GM06990 (cell line): ENCODE measurements around the gene SSC5D.
"Not testable (repeated sequence)": the region's sequence is repeated elsewhere in the genome, so short reads cannot be mapped to it uniquely, and the experiment has no call there.

Experiments
- DNase-seq: peaks from one replicate; pipeline ENCODE4 v3.0.0-alpha.2; 2011; ENCODE audit not compliant: insufficient read length; ENCODE audit errors: extremely low read depth
- H3K27me3 ChIP-seq: replicated peaks from 2 replicates; pipeline ENCODE4 v1.6.0; 2011; ENCODE audit warnings: low read length; ENCODE audit not compliant: control insufficient read depth, insufficient read depth
- H3K36me3 ChIP-seq: 2 replicates; pipeline ENCODE4 v1.5.1; 2011; ENCODE audit warnings: low read length; ENCODE audit not compliant: control insufficient read depth, insufficient read depth
- H3K4me3 ChIP-seq: replicated peaks from 2 replicates; pipeline ENCODE4 v1.5.1; 2011; ENCODE audit warnings: low read depth, mild to moderate bottlenecking, control low read depth, low read length
- TF ChIP-seq, protein P1 (sequence below): IDR thresholded peaks from 2 replicates; pipeline ENCODE4 v1.5.1; 2011; ENCODE audit warnings: low read length, control low read depth, mild to moderate bottlenecking, inconsistent platforms; ENCODE audit not compliant: insufficient read depth, poor library complexity, severe bottlenecking

SSC5D gene

DNA sequence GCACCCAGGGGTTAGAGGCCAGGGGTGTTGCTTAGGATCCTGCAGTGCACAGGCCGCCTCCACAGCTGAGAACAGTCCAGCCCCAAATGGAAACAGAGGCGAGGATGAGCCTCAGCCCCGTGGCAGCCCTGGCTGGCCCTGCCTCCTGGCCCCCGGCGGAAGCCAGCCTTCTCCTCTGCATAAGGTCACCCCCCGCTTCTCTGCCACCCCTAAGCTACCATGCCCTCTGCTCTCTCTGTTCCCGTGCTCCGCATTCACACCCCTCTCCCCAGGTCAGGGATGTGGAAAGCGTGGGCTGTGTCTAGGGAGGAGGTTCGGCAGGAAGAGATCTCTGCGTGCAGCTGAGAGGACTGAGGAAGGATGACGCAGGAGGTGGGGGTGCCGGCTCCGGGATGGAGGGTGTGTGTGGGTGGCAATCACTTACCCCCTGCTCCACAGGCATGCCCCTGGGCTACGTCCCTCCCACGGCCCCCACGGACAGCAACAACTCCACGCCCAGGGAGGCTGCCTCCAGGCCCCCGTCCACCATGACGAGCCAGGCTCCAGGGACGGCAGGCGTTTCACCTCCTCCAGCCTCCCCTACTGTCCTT lies 6.0 kb downstream of the SSC5D start:
- DNase-seq, result no peak
- no peaks in the 10 kb centered on the region for H3K36me3 ChIP-seq
- TF ChIP-seq, protein P1, sequence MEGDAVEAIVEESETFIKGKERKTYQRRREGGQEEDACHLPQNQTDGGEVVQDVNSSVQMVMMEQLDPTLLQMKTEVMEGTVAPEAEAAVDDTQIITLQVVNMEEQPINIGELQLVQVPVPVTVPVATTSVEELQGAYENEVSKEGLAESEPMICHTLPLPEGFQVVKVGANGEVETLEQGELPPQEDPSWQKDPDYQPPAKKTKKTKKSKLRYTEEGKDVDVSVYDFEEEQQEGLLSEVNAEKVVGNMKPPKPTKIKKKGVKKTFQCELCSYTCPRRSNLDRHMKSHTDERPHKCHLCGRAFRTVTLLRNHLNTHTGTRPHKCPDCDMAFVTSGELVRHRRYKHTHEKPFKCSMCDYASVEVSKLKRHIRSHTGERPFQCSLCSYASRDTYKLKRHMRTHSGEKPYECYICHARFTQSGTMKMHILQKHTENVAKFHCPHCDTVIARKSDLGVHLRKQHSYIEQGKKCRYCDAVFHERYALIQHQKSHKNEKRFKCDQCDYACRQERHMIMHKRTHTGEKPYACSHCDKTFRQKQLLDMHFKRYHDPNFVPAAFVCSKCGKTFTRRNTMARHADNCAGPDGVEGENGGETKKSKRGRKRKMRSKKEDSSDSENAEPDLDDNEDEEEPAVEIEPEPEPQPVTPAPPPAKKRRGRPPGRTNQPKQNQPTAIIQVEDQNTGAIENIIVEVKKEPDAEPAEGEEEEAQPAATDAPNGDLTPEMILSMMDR, result no peak
- H3K4me3 ChIP-seq, result no peak overlapping the region
- no peaks in the 10 kb centered on the region; the same call in 1 of the 2 replicates for H3K27me3 ChIP-seq

DNA sequence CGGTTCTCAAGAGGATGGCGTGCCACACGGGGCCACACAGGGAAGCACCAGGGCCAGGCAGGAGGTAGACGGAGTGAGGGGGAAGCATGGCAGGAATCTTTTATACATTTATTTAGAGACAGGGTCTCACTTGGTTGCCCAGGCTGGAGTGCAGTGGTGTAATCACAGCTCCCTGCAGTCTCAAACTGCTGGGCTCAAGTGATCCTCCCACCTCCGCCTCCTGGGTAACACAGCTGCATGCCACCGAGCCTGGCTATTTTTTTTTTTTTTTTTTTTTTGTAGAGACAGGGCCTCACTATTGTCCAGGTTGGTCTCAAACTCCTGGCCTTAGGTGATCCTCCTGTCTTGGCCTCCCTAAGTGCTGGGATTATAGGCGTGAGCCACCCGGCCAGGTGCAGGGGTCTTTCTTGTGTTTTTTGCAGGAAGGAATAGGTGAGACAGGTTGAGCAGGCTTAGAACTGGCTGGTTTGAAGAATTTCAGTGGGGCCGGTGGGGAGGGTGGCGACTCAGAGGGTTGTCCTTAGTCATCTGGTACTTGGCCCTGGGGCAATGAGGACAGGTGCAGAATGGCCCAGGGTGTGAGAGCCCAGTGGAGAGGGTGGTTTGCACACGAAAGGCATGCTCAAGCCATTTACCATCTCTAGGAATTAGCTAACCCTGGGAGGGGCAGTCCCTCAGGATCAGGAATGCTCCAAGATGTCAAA lies 7.6 kb downstream of the SSC5D start:
- no peaks in the 10 kb centered on the region; the same call in 1 of the 2 replicates for H3K27me3 ChIP-seq
- TF ChIP-seq, protein P1, result no peak
- H3K4me3 ChIP-seq, result no peak overlapping the region
- no peak for DNase-seq
- H3K36me3 ChIP-seq, result no peaks in the 10 kb centered on the region

DNA sequence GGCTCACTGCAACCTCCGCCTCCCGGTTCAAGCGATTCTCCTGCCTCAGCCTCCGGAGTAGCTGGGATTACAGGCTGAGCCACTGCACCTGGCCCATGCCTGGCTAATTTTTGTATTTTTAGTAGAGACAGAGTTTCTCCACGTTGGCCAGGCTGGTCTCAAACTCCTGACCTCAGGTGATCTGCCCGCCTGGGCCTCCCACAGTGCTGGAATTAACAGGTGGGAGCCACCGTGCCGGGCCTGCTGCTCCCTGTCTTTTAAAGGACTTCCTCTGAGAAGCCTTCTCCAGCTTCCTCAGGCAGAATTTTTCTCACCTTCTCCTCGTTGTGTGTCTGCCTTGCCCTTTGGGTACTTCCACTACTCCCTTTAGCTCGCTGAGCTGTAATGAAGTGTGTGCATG lies 8.6 kb downstream of the SSC5D start:
- not testable (repeated sequence) for H3K36me3 ChIP-seq, DNase-seq, H3K4me3 ChIP-seq, H3K27me3 ChIP-seq

DNA sequence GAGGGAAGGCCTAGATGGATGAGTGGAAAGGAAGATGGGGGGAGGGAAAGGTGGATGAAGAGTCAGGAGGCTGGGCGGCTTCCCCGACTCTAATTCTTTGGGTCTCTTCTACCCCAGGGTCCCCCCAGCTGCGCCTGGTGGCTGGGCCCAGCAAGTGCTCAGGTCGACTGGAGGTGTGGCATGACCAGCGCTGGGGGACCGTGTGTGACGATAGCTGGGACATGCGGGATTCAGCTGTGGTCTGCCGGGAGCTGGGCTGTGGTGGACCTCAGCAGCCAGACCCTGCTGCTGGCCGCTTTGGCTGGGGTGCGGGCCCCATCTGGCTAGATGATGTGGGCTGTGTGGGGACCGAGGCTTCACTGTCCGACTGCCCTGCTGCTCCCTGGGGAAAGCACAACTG lies 9.5 kb downstream of the SSC5D start:
- no peaks in the 10 kb centered on the region; the same call in 1 of the 2 replicates for H3K27me3 ChIP-seq
- H3K36me3 ChIP-seq, result no peaks in the 10 kb centered on the region
- TF ChIP-seq, protein P1, result no peak
- H3K4me3 ChIP-seq, result no peak overlapping the region
- no peak for DNase-seq

DNA sequence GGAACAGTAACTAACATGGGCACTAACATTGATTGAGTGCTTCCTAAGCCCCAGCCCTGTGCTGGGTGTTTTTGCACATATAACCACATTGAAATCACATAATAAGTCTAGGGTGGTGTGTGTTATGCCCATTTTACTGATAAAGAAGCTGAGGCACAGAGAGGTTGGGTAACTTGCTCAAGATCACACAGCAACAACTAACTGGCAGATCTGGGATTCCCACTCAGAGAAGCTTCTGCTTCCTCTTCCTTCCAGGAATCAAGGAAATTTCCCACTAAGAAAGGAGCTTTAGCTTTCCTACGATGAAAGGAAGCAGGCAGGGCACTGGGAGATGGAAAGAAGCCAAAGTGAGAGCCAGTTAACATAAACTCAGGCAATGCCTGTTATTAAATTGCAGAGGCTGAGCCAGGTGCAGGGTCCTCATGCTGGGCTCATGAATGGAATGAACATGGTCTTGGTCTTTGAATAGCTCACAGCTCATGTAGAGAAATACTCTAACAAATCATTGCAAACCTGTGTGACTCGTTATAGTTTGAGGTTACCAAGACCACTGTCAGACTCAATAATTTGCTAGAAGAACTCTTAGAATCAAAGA lies 10.1 kb downstream of the SSC5D start:
- no peak overlapping the region for H3K4me3 ChIP-seq
- H3K27me3 ChIP-seq, result no peaks in the 10 kb centered on the region; the same call in 1 of the 2 replicates
- H3K36me3 ChIP-seq, result no peaks in the 10 kb centered on the region
- TF ChIP-seq, protein P1, result no peak
- no peak for DNase-seq

DNA sequence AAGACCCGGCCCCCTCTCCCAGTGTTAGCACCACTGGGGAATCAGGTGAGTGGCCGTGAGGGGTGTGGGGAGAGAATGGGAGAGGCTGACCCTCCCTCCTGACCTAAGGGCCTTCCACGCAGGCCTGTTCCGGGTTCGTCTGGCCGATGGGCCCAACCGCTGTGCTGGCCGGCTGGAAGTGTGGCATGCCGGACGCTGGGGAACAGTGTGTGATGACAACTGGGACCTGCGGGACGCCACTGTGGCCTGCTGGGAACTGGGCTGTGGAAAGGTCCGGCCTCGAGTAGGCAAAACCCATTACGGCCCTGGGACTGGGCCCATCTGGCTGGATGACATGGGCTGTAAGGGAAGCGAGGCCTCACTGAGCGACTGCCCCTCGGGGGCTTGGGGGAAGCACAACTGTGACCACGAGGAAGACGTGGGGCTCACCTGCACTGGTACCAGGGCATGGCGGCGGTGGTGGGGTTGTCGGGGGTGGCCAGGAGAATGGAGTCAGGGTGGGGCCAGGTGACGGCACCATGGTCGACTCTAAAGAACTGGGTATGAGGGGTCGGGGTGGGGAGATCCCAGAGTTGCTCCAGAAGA lies 12.2 kb downstream of the SSC5D start:
- Histone ChIP-seq H3K36me3 (no peaks in the 10 kb centered on the region), H3K4me3 (no peak overlapping the region), H3K27me3 (no peaks in the 10 kb centered on the region; the same call in 1 of the 2 replicates)
- TF ChIP-seq, protein P1, result no peak
- no peak for DNase-seq
